Liver (tissue), 9 donors: ENCODE results near the gene PITPNB. TPM values are rescaled to one million over a fixed set of nuclear protein-coding genes. Genes with fewer than 3 reads are reported as not detected.

Experiments used
- DNase-seq: peaks from one replicate; pipeline ENCODE4 v3.0.0-alpha.2; 2017; ENCODE audit warnings: low spot score
- H3K27ac ChIP-seq, 2 donors: one replicate each; pipeline ENCODE4 v1.7.0; 2013; ENCODE audit warnings: inconsistent platforms in 2 of 2, low read length in 2 of 2, control low read depth in 1 of 2, low read depth in 1 of 2, mild to moderate bottlenecking in 1 of 2
- H3K27me3 ChIP-seq, 4 donors: one replicate each; pipeline versions ENCODE4 v1.6.1 to v1.7.0; 2013; ENCODE audit warnings: low read length in 3 of 4, inconsistent platforms in 1 of 4, mild to moderate bottlenecking in 1 of 4, moderate library complexity in 1 of 4; ENCODE audit not compliant: control insufficient read depth in 4 of 4, insufficient read depth in 4 of 4
- H3K36me3 ChIP-seq, 4 donors: one replicate each; pipeline versions ENCODE4 v1.6.1 to v1.7.0; 2013; ENCODE audit warnings: low read length in 3 of 4, mild to moderate bottlenecking in 3 of 4, low read depth in 1 of 4, moderate library complexity in 1 of 4; ENCODE audit not compliant: control insufficient read depth in 4 of 4, insufficient read depth in 3 of 4
- H3K4me1 ChIP-seq, 4 donors: one replicate each; pipeline versions ENCODE4 v1.6.1 to v1.7.0; 2013; ENCODE audit warnings: low read length in 3 of 4, mild to moderate bottlenecking in 3 of 4, moderate library complexity in 1 of 4; ENCODE audit not compliant: control insufficient read depth in 4 of 4, insufficient read depth in 4 of 4
- H3K4me3 ChIP-seq, 3 donors: one replicate each; pipeline versions ENCODE4 v1.6.1 to v1.7.0; 2013; ENCODE audit warnings: low read length in 3 of 3, control low read depth in 1 of 3, low read depth in 1 of 3, mild to moderate bottlenecking in 1 of 3
- H3K9ac ChIP-seq, 2 donors: one replicate each; pipeline ENCODE4 v1.7.0; 2013; ENCODE audit warnings: low read length in 2 of 2, mild to moderate bottlenecking in 2 of 2, moderate library complexity in 2 of 2, control low read depth in 1 of 2, low read depth in 1 of 2
- H3K9me3 ChIP-seq, 4 donors: one replicate each; pipeline versions ENCODE4 v1.6.1 to v1.7.0; 2013; ENCODE audit warnings: low read length in 3 of 4; ENCODE audit not compliant: control insufficient read depth in 4 of 4
- CTCF ChIP-seq: fragments of 150-350 bp; IDR thresholded peaks from 2 replicates; pipeline ENCODE4 v1.5.1; 2017; ENCODE audit warnings: improper control_type of control experiment, low read depth, low read length; ENCODE audit not compliant: missing input control
- EGR1 ChIP-seq, 2 donors: IDR thresholded peaks; 2 replicates each; pipeline ENCODE4 v1.6.1; 2016 to 2018; ENCODE audit warnings: antibody characterized with exemption in 2 of 2, low read depth in 2 of 2
- FOXA1 ChIP-seq: IDR thresholded peaks from 2 replicates; pipeline ENCODE4 v1.6.1; 2016; ENCODE audit warnings: antibody characterized with exemption
- FOXA2 ChIP-seq: IDR thresholded peaks from 2 replicates; pipeline ENCODE4 v1.6.1; 2016; ENCODE audit warnings: antibody characterized with exemption
- GABPA ChIP-seq, 2 donors: IDR thresholded peaks in 1 of 2; conservative IDR thresholded peaks in 1 of 2; 2 replicates each; pipeline ENCODE4 v1.6.1; 2016; ENCODE audit warnings: antibody characterized with exemption in 2 of 2, mild to moderate bottlenecking in 1 of 2, moderate library complexity in 1 of 2
- HNF4A ChIP-seq, 2 donors: conservative IDR thresholded peaks; 2 replicates each; pipeline ENCODE4 v1.6.1; 2016; ENCODE audit warnings: antibody characterized with exemption in 2 of 2, mild to moderate bottlenecking in 2 of 2
- HNF4G ChIP-seq: IDR thresholded peaks from 2 replicates; pipeline ENCODE4 v1.6.1; 2016; ENCODE audit warnings: antibody characterized with exemption
- JUND ChIP-seq, 2 donors: IDR thresholded peaks; 2 replicates each; pipeline ENCODE4 v1.6.1; 2016; ENCODE audit warnings: antibody characterized with exemption in 2 of 2
- NR2F2 ChIP-seq: IDR thresholded peaks from 2 replicates; pipeline ENCODE4 v1.6.1; 2016; ENCODE audit warnings: antibody characterized with exemption
- RAD21 ChIP-seq, 2 donors: IDR thresholded peaks; 2 replicates each; pipeline ENCODE4 v1.6.1; 2016; ENCODE audit warnings: antibody characterized with exemption in 2 of 2, mild to moderate bottlenecking in 2 of 2
- RXRA ChIP-seq, 2 donors: IDR thresholded peaks; 2 replicates each; pipeline ENCODE4 v1.6.1; 2017 to 2018; ENCODE audit warnings: antibody characterized with exemption in 2 of 2, mild to moderate bottlenecking in 1 of 2
- SP1 ChIP-seq: IDR thresholded peaks from 2 replicates; pipeline ENCODE4 v1.6.1; 2018; ENCODE audit warnings: antibody characterized with exemption, mild to moderate bottlenecking
- TAF1 ChIP-seq: conservative IDR thresholded peaks from 2 replicates; pipeline ENCODE4 v1.6.1; 2016; ENCODE audit warnings: antibody characterized with exemption, mild to moderate bottlenecking
- YY1 ChIP-seq: IDR thresholded peaks from 2 replicates; pipeline ENCODE4 v1.6.1; 2016; ENCODE audit warnings: antibody characterized with exemption, mild to moderate bottlenecking
- WGBS: extraction: QIAGEN DNeasy Blood & Tissue Kit; methylation state at CpG from one replicate; pipeline ENCODE4 v1.1.7; 2013; 5-methylcytosine and 5-hydroxymethylcytosine counted together
- polyA plus RNA-seq, 2 donors: library from polyadenylated mRNA; stranded (reverse) in 1 of 2; unstranded in 1 of 2; fragments of 200-250 nt in 1 of 2; fragments of >200 nt in 1 of 2; fragmentation: Nextera tagmentation in 1 of 2; extraction: Ambion mirVana in 1 of 2; gene quantifications; one replicate each; pipeline versions ENCODE4 v1.2.1 to v1.2.3, GENCODE V29; 2013 to 2015
- total RNA-seq, 2 donors: library from RNA; depleted of rRNA; stranded (reverse); fragments of >200 nt; gene quantifications; one replicate each; pipeline ENCODE4 v1.2.3, GENCODE V29; 2014
- TF ChIP-seq, protein P1 (sequence below): IDR thresholded peaks from 2 replicates; pipeline ENCODE4 v1.6.1; 2016; ENCODE audit warnings: antibody characterized with exemption
- TF ChIP-seq, protein P2 (sequence below): IDR thresholded peaks from 2 replicates; pipeline ENCODE4 v1.6.1; 2016; ENCODE audit warnings: antibody characterized with exemption
- TF ChIP-seq, protein P3 (sequence below): IDR thresholded peaks from 2 replicates; pipeline ENCODE4 v1.6.1; 2016; ENCODE audit warnings: antibody characterized with exemption
- TF ChIP-seq, protein P4 (sequence below): IDR thresholded peaks from 2 replicates; pipeline ENCODE4 v1.6.1; 2016; ENCODE audit warnings: antibody characterized with exemption, mild to moderate bottlenecking
- donor health status: healthy.
- donor health status: healthy.
- donor health status: healthy.
- donor health status: healthy.
- donor health status: healthy.

Gene PITPNB
- total and polyA plus RNA-seq, 4 donors: 18.4 to 57.4 (median 34.4) TPM

DNA sequence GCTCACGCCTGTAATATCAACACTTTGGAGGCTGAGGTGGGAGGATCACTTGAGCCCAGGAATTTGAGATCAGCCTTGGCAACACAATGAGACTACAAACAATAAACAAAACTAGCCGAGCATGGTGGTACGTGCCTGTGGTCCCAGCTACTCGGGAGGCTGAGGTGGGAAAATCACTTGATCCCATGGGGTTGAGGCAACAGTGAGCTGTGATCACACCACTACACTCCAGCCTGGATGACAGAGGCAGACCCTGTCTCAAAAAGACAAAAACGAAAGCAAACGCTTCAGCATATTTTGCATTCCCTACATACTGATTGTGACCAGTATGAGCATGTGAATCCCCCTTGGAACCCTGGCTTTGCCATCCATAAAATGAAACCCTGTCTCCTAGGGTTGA, 83.6 kb downstream of the PITPNB start:
- no peak overlapping the region for H3K9ac ChIP-seq
- WGBS: 93% methylated on average over 6 of the region's 6 CpGs
- no peaks in the 10 kb centered on the region for H3K27me3 ChIP-seq
- H3K9me3 ChIP-seq: no peaks in the 10 kb centered on the region
- no peak overlapping the region for H3K4me3 ChIP-seq
- DNase-seq: no peak
- no peak overlapping the region for H3K27ac ChIP-seq
- no peaks in the 10 kb centered on the region for H3K4me1 ChIP-seq
- no peaks in the 10 kb centered on the region for H3K36me3 ChIP-seq
- TF ChIP-seq, protein P1, sequence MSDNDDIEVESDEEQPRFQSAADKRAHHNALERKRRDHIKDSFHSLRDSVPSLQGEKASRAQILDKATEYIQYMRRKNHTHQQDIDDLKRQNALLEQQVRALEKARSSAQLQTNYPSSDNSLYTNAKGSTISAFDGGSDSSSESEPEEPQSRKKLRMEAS: no peak
- TF ChIP-seq GABPA (IDR thresholded peaks at IDR 0.05 in 1 of 2, conservative IDR thresholded peaks at IDR 0.05 in 1 of 2): no peak
- TF ChIP-seq SP1: no peak
- no peak for TF ChIP-seq HNF4A (conservative IDR thresholded peaks at IDR 0.05)
- TF ChIP-seq, protein P2, sequence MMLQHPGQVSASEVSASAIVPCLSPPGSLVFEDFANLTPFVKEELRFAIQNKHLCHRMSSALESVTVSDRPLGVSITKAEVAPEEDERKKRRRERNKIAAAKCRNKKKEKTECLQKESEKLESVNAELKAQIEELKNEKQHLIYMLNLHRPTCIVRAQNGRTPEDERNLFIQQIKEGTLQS: no peak
- no peak for TF ChIP-seq RAD21 (IDR thresholded peaks at IDR 0.05)
- TF ChIP-seq RXRA (IDR thresholded peaks at IDR 0.05): no peak
- TF ChIP-seq, protein P3, sequence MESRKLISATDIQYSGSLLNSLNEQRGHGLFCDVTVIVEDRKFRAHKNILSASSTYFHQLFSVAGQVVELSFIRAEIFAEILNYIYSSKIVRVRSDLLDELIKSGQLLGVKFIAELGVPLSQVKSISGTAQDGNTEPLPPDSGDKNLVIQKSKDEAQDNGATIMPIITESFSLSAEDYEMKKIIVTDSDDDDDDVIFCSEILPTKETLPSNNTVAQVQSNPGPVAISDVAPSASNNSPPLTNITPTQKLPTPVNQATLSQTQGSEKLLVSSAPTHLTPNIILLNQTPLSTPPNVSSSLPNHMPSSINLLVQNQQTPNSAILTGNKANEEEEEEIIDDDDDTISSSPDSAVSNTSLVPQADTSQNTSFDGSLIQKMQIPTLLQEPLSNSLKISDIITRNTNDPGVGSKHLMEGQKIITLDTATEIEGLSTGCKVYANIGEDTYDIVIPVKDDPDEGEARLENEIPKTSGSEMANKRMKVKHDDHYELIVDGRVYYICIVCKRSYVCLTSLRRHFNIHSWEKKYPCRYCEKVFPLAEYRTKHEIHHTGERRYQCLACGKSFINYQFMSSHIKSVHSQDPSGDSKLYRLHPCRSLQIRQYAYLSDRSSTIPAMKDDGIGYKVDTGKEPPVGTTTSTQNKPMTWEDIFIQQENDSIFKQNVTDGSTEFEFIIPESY: no peak
- TF ChIP-seq, protein P4, sequence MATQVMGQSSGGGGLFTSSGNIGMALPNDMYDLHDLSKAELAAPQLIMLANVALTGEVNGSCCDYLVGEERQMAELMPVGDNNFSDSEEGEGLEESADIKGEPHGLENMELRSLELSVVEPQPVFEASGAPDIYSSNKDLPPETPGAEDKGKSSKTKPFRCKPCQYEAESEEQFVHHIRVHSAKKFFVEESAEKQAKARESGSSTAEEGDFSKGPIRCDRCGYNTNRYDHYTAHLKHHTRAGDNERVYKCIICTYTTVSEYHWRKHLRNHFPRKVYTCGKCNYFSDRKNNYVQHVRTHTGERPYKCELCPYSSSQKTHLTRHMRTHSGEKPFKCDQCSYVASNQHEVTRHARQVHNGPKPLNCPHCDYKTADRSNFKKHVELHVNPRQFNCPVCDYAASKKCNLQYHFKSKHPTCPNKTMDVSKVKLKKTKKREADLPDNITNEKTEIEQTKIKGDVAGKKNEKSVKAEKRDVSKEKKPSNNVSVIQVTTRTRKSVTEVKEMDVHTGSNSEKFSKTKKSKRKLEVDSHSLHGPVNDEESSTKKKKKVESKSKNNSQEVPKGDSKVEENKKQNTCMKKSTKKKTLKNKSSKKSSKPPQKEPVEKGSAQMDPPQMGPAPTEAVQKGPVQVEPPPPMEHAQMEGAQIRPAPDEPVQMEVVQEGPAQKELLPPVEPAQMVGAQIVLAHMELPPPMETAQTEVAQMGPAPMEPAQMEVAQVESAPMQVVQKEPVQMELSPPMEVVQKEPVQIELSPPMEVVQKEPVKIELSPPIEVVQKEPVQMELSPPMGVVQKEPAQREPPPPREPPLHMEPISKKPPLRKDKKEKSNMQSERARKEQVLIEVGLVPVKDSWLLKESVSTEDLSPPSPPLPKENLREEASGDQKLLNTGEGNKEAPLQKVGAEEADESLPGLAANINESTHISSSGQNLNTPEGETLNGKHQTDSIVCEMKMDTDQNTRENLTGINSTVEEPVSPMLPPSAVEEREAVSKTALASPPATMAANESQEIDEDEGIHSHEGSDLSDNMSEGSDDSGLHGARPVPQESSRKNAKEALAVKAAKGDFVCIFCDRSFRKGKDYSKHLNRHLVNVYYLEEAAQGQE: no peak
- no peak for TF ChIP-seq FOXA2
- TF ChIP-seq FOXA1: no peak
- TF ChIP-seq TAF1: no peak
- no peak for TF ChIP-seq CTCF
- TF ChIP-seq HNF4G: no peak
- TF ChIP-seq EGR1 (IDR thresholded peaks at IDR 0.05; ENCODE audit: low read depth in 2 of 2): no peak
- TF ChIP-seq JUND (IDR thresholded peaks at IDR 0.05): no peak
- no peak for TF ChIP-seq NR2F2
- no peak for TF ChIP-seq YY1
